Liver (tissue), 3 donors: ENCODE measurements around the gene TP53TG5.
A peak's percentile ranks its signal among the peaks of the same experiment; 100 is the strongest.

Experiments used
- EGR1 ChIP-seq, 2 donors: IDR thresholded peaks; 2 replicates each; pipeline ENCODE4 v1.6.1; 2016 to 2018; ENCODE audit warnings: antibody characterized with exemption in 2 of 2, low read depth in 2 of 2
- TF ChIP-seq, protein P1 (sequence below): fragments of 150-350 bp; IDR thresholded peaks from 2 replicates; pipeline ENCODE4 v1.5.1; 2017; ENCODE audit warnings: improper control_type of control experiment, low read depth, low read length; ENCODE audit not compliant: missing input control
- donor health status: healthy.
- donor health status: healthy.

GRCh38 chr20:45340236-45340847, 37.8 kb downstream of the TP53TG5 start:
- TF ChIP-seq, protein P1, sequence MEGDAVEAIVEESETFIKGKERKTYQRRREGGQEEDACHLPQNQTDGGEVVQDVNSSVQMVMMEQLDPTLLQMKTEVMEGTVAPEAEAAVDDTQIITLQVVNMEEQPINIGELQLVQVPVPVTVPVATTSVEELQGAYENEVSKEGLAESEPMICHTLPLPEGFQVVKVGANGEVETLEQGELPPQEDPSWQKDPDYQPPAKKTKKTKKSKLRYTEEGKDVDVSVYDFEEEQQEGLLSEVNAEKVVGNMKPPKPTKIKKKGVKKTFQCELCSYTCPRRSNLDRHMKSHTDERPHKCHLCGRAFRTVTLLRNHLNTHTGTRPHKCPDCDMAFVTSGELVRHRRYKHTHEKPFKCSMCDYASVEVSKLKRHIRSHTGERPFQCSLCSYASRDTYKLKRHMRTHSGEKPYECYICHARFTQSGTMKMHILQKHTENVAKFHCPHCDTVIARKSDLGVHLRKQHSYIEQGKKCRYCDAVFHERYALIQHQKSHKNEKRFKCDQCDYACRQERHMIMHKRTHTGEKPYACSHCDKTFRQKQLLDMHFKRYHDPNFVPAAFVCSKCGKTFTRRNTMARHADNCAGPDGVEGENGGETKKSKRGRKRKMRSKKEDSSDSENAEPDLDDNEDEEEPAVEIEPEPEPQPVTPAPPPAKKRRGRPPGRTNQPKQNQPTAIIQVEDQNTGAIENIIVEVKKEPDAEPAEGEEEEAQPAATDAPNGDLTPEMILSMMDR, result no peak
- peak; percentile 28 to 31 for TF ChIP-seq EGR1 (IDR thresholded peaks at IDR 0.05; ENCODE audit: low read depth in 2 of 2)
